Epithelial cell of proximal tubule (primary cell): ENCODE data around the gene RBM17. TPM values are rescaled to one million over a fixed set of nuclear protein-coding genes. Genes with fewer than 3 reads are reported as not detected.
A peak's percentile ranks its signal among the peaks of the same experiment; 100 is the strongest.
"Not testable (repeated sequence)": the region's sequence is repeated elsewhere in the genome, so short reads cannot be mapped to it uniquely, and the experiment has no call there.

Source experiments
- DNase-seq: peaks from one replicate; pipeline ENCODE4 v3.0.0-alpha.2; 2011; ENCODE audit warnings: low read depth
- H3K4me3 ChIP-seq: 2 replicates; pipeline ENCODE4 v1.5.1; 2011; ENCODE audit warnings: low read depth, mild to moderate bottlenecking, low read length
- total RNA-seq: library from RNA; depleted of rRNA; stranded (reverse); fragments of >200 nt; gene quantifications from 2 replicates; pipeline ENCODE4 v1.2.3, GENCODE V29; 2015
- TF ChIP-seq, protein P1 (sequence below): conservative IDR thresholded peaks from 2 replicates; pipeline ENCODE4 v1.5.1; 2012; ENCODE audit warnings: low read depth, mild to moderate bottlenecking, low read length

Gene RBM17
- total RNA-seq, 1 donor from 2014 or later: 57.3 TPM

DNA sequence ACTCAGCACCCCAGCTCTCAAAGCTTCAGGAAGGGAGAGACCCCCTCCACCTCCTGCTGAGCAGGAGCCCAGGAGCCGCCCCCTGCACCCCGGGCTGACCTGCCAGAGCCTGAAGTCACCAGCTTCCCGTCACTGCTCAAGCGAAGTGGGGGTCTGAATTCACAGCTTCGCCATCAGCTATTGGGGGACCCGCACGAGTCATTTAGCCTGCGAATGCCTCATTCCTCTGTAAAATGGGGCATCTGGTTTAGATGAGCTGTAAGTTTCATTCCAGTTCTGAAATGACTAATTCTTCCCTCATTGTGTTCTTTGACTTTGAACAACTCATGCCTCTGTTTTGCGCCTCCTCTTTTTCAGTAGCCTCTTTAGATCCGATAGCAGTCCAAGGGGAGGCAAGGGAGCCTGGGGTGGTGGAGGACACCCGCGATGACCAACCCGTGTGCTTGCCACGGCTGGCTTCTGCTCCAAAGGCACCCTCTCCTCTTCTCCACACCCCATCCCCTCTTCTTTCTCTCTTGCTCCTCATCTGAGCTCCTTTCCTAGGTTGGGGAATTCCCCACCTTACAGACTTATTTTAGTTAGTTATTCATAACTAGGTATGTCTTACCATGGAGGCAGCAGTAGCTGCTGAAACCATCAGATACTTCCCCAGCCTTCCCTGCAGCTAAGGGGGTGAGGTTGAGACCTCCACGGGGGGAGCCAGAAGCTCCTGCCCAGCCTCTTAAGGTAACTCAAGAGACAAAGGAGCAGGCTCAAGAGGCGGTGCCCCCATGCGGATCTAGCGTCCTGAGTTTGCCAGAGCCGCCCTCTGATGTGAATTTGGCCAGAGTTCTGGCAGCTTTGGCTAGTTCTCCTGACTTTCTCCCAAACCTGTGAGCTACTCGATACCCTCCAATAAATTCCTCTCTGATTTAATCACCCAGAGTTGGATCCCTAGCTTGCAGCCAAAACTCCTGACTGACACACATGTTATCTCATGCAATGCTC, 47.7 kb downstream of the RBM17 start:
- H3K4me3 ChIP-seq: no peak overlapping the region
- TF ChIP-seq, protein P1, sequence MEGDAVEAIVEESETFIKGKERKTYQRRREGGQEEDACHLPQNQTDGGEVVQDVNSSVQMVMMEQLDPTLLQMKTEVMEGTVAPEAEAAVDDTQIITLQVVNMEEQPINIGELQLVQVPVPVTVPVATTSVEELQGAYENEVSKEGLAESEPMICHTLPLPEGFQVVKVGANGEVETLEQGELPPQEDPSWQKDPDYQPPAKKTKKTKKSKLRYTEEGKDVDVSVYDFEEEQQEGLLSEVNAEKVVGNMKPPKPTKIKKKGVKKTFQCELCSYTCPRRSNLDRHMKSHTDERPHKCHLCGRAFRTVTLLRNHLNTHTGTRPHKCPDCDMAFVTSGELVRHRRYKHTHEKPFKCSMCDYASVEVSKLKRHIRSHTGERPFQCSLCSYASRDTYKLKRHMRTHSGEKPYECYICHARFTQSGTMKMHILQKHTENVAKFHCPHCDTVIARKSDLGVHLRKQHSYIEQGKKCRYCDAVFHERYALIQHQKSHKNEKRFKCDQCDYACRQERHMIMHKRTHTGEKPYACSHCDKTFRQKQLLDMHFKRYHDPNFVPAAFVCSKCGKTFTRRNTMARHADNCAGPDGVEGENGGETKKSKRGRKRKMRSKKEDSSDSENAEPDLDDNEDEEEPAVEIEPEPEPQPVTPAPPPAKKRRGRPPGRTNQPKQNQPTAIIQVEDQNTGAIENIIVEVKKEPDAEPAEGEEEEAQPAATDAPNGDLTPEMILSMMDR: no peak

DNA sequence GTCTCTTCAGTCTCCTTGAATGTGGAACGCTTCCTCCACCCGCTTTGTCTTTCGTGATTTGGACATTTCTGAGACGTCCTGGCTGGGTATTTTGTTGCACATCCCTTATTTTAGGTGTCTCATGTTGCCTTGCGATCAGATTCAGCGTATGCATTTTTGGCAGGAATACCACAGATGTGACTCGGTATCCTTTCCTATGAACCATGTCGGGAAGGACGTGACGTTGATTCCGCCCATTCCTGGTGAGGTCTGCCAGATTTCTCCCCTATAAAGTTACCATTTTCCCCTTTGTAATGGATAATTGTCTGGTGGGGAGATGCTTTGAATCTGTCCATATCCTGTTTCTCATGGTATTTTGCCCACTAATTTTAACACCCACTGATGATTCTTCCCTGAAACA, 49.6 kb downstream of the RBM17 start:
- TF ChIP-seq, protein P1: no peak
- DNase-seq: no peak
- H3K4me3 ChIP-seq: no peak overlapping the region

More for the DNA sequence above, 47.7 kb downstream of the RBM17 start:
- no peak for DNase-seq

DNA sequence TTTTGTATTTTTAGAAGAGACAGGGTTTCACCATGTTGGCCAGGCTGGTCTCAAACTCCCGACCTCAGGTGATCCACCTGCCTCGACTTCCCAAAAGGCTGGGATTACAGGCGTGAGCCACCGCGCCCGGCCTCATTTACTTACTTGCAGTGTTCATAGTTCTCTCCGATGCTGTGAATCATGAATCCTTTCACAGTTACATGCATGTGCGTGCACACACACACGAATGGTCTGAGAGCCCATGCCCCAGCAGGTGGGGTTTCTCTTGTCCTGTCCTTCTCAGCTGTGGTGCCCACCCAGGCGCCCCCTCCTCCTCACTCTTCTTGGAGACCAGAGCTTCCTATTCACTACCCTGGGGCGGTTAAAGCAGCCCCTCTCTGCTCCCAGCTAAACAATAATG, 50.6 kb downstream of the RBM17 start:
- TF ChIP-seq, protein P1: no peak
- no peak overlapping the region for H3K4me3 ChIP-seq
- DNase-seq: no peak

DNA sequence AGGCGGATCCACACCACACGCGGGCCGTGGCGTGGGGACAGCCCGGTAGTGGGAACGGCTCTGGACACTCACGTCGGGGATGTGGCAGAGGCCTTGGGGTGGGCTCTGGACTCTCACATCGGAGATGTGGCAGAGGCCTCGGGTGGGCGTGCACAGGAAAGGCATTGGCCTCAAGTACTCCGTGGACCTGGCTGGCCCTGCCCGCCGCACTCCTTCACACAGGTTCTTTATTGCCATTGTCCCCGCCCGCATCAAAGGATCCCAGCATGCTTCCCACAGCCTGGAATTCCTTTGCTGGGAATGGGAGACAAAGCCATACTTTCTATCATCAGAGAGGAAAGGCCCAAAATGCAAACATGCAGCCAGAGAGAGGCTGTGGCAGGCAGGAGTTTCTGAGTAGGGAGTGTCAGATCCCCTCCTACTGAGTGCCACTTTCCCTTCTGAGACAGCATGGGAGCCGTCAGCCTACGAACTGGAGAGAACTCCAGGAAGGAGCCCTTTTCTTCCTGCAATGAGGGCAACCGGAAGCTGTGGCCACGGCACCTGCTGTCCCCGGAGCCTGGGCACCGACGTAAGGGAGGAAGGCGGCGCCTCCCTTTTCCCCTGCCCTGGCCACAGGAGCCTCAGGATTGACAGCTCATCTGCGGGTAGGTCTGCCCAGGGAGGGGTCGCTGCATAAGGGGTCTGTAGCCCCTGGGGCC, 51.5 kb downstream of the RBM17 start:
- no peak overlapping the region for H3K4me3 ChIP-seq
- TF ChIP-seq, protein P1: no peak
- DNase-seq: no peak

DNA sequence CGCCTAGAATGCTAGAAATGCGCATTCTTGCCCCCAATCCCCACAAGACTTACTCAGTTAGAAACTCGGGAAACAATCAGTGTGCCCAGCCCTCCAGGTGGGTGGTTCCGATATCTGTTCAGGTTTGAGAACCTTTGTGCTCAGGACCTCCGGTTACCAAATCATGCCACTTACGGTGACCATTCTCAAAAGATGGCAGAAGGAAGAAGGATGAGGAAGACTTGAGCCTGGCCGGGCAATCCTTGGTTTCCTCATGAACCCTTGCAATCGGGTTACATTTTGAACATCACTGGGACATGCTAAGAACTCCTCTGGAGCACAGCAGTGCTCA, 52.1 kb downstream of the RBM17 start:
- TF ChIP-seq, protein P1: no peak
- no peak for DNase-seq
- H3K4me3 ChIP-seq: peak overlapping the region; percentile 53

DNA sequence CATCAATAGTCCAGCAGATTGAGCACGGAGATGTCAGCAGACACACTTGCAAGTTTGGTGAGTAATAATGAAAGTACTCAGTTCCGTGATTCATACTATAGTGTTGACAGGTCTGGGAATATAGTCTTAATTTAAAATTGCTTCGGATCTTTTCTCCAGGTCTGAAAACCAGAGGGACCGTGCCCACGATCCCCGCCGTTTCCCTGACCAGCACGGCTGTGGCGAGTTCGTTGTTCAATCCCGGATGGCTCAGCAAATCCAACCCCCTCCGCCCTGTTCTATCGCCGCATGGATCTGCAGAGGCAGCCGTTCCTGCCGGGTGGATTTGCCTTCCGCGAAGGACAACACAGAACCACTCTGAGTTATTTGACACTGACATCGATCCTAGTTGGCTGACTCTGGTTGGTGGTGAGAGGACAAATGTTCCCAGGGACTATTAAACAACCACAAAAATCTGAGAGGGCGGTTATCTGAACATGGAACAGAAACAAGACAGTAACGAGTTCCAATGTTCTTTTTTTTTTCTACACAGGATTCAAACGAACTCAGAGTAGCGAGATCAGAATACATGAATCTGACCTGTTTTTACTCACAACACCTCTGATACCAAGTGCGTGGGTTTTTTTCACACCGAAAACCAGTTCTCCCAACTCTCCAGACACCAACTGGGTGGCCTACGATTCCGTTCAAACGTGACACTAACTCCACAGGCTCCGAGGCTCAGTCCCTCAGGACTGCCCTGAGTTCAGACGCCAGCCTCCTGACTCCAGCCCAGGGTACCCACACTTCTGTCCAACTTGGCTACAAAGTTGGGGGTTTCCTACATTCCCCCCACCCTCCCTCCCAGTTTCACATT, 52.7 kb downstream of the RBM17 start:
- peak overlapping the region; percentile 53 for H3K4me3 ChIP-seq
- TF ChIP-seq, protein P1: no peak
- DNase-seq: no peak

DNA sequence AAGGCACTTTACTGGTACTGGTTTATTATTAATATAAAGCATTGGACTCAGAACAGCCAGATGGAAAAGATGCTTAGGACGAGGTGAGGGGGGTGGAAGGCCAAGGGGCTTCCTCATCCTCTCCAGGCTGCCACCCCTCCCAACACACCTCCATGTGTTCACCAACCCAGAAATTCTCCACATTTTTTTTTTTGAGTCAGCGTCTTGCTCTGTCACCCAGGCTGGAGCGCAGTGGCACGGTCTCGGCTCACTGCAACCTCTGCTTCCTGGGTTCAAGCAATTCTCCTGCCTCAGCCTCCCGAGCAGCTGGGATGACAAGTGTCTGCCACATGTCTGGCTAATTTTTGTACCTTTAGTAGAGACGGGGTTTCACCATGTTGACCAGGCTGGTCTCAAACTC, 53.4 kb downstream of the RBM17 start:
- H3K4me3 ChIP-seq: peak overlapping the region; percentile 53
- not testable (repeated sequence) for DNase-seq
